Mucosa of stomach (tissue), 1 donor: ENCODE measurements around the gene LRPAP1.
"Not testable (repeated sequence)": the region's sequence is repeated elsewhere in the genome, so short reads cannot be mapped to it uniquely, and the experiment has no call there.

ENCODE experiments used
- H3K27me3 ChIP-seq: one replicate; pipeline ENCODE4 v1.7.0; 2013; ENCODE audit warnings: mild to moderate bottlenecking, low read length; ENCODE audit not compliant: control insufficient read depth, insufficient read depth
- H3K36me3 ChIP-seq: one replicate; pipeline ENCODE4 v1.7.0; 2013; ENCODE audit warnings: low read length; ENCODE audit not compliant: control insufficient read depth, insufficient read depth
- H3K4me1 ChIP-seq: one replicate; pipeline ENCODE4 v1.7.0; 2013; ENCODE audit warnings: mild to moderate bottlenecking, low read length; ENCODE audit not compliant: control insufficient read depth, insufficient read depth
- H3K4me3 ChIP-seq: one replicate; pipeline ENCODE4 v1.7.0; 2013; ENCODE audit warnings: low read length
- H3K9ac ChIP-seq: one replicate; pipeline ENCODE4 v1.7.0; 2013; ENCODE audit warnings: mild to moderate bottlenecking, low read length, moderate library complexity
- H3K9me3 ChIP-seq: one replicate; pipeline ENCODE4 v1.7.0; 2013; ENCODE audit warnings: mild to moderate bottlenecking, low read length, moderate library complexity; ENCODE audit not compliant: control insufficient read depth
- donor health status: Pancreatic carcinoma.

LRPAP1 gene

DNA sequence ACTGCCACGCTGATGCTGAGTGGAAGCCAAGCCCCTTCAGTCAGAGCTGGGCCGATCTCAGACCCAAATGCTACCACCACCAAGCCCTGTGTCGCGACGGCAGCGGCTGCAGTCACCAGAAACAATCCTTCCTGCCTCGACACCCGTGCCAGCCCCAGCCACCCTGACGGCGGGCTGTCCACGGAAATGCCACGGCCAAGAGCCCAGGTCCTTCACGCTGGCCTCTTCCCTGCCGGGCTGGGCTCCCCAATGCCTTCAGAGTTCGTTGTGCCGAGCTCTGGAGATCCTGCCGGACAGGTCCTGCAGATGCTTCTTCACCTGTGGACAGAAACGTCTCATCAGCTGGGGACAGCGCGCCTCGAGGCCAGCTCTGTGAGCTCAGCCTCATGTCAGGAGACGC is 19.5 kb downstream of the LRPAP1 start:
- no peak overlapping the region for H3K4me3 ChIP-seq
- H3K9ac ChIP-seq = no peak overlapping the region
- peaks cover 16% of the 10 kb centered on the region for H3K36me3 ChIP-seq
- H3K4me1 ChIP-seq = peaks cover 3% of the 10 kb centered on the region
- H3K27me3 ChIP-seq = no peaks in the 10 kb centered on the region
- H3K9me3 ChIP-seq = no peaks in the 10 kb centered on the region

DNA sequence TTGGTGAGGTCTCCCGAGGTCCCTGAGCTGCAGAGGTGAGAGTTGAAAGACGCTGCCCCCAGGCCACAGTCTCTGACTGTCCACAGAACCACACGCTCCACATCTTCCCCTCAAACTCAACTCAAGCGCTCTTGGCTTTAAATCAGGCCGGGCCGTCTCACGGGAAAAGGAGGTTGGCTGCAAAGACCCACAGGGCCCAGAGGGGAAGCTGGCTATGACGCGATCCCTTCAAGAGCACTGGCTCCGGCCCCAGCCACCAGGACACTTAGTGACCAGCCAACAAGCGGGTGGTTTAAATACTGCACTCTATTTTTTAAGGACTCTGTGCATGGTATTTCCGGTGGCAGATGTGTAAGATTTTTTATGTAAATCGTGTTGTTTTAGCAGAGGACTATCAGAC is 19.9 kb downstream of the LRPAP1 start:
- Histone ChIP-seq H3K4me1 (peaks cover 3% of the 10 kb centered on the region), H3K27me3 (no peaks in the 10 kb centered on the region), H3K4me3 (no peak overlapping the region), H3K36me3 (peaks cover 12% of the 10 kb centered on the region), H3K9me3 (no peaks in the 10 kb centered on the region), H3K9ac (no peak overlapping the region)

DNA sequence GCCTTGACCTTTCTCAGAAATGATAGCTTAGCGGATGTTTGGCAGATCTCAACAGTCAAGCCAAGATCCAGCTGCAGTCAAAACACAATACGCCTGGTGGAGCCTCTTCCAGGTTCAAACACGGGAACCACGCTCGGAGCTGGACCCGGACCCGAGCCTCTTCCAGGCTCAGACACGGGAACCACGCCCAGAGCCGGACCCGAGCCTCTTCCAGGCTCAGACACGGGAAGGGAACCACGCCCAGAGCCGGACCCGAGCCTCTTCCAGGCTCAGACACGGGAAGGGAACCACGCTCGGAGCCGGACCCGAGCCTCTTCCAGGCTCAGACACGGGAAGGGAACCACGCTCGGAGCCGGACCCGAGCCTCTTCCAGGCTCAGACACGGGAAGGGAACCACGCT is 20.6 kb downstream of the LRPAP1 start:
- H3K9me3 ChIP-seq, H3K4me3 ChIP-seq, H3K36me3 ChIP-seq, H3K4me1 ChIP-seq, H3K27me3 ChIP-seq, H3K9ac ChIP-seq: not testable (repeated sequence)

DNA sequence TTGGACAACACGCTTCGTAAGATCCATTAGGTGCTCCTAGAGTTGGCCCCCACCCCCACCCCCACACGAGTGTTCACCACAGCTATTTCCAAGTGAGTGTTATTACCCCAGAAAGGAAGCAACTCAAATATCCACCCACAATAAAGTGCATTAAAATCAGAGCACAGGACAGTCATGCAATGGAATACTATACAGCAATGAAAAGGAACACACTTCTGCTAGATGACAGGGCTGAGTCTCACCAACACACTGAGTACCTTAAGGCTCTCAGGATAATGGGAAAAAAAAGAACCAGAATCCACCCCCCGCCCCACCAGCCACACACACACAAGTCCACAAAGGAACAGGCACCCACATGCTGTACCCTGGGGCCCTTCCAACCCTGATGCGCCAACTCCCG is 21.0 kb downstream of the LRPAP1 start:
- peaks cover 3% of the 10 kb centered on the region for H3K4me1 ChIP-seq
- H3K9ac ChIP-seq = no peak overlapping the region
- no peaks in the 10 kb centered on the region for H3K27me3 ChIP-seq
- H3K9me3 ChIP-seq = no peaks in the 10 kb centered on the region
- H3K4me3 ChIP-seq = no peak overlapping the region
- H3K36me3 ChIP-seq = peaks cover 7% of the 10 kb centered on the region

DNA sequence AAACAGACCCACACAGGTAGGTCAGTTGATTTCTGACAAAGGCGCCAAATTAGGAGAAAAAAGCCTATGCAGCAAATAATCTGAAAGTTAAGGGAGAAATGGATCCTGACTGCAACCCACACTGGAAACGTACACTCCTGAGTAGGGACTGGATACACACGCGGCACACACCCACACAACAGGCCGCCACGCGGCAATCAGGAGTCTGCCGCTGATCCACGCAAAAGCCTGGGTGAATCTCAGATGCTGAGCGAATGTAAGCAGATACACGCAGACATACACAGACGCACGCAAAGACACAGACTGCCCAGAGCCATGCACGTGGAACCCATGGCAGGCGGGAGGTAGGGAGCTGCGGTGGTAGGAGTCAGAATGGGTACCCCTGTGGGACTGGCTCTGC is 21.7 kb downstream of the LRPAP1 start:
- H3K4me3 ChIP-seq = no peak overlapping the region
- H3K27me3 ChIP-seq = no peaks in the 10 kb centered on the region
- peaks cover 7% of the 10 kb centered on the region for H3K36me3 ChIP-seq

DNA sequence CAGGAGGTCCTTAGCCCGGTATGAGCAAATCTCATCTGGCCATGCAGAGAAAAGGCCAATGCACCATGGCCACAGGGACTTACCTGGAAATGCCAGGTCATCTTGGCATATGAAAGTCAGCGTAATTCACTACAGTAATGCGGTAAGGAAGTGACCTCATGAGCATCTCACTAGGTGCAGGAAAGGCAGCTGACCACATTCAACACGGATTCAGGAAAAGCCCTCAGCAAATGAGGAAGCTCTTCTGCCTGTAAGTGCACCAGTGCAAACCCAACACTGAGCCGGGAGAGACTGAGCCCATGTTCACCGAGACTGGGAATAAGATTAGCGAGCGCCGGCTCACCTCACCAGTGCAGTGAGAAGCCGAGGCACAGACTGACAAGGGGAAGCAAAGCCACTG is 23.7 kb downstream of the LRPAP1 start:
- H3K9ac ChIP-seq = no peak overlapping the region
- peaks cover 7% of the 10 kb centered on the region for H3K36me3 ChIP-seq
- no peaks in the 10 kb centered on the region for H3K27me3 ChIP-seq
- H3K9me3 ChIP-seq = no peaks in the 10 kb centered on the region
- H3K4me1 ChIP-seq = no peaks in the 10 kb centered on the region
- no peak overlapping the region for H3K4me3 ChIP-seq

More for the DNA sequence above, 21.7 kb downstream of the LRPAP1 start:
- H3K9me3 ChIP-seq = no peaks in the 10 kb centered on the region
- peaks cover 2% of the 10 kb centered on the region for H3K4me1 ChIP-seq
- H3K9ac ChIP-seq = no peak overlapping the region

DNA sequence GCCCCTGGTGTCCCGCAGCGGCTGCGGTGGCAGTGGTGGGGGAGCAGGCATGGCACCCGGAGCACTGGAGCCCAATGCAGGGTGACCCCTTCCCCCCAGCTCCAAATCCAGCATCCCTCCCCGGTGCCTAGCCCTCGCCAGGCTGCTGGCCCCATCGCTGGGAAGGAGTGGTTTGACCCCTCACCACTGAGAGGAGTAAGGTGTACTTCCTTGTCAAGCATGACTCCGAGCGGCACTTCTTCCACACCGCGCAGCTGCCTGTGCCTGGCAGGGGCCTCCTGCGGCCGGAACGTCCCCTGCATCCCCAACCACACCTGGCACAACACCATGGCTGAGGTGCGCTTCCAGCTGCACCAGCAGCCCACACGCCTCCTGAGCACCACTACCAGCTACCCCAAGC is 27.0 kb downstream of the LRPAP1 start:
- H3K36me3 ChIP-seq = no peaks in the 10 kb centered on the region

DNA sequence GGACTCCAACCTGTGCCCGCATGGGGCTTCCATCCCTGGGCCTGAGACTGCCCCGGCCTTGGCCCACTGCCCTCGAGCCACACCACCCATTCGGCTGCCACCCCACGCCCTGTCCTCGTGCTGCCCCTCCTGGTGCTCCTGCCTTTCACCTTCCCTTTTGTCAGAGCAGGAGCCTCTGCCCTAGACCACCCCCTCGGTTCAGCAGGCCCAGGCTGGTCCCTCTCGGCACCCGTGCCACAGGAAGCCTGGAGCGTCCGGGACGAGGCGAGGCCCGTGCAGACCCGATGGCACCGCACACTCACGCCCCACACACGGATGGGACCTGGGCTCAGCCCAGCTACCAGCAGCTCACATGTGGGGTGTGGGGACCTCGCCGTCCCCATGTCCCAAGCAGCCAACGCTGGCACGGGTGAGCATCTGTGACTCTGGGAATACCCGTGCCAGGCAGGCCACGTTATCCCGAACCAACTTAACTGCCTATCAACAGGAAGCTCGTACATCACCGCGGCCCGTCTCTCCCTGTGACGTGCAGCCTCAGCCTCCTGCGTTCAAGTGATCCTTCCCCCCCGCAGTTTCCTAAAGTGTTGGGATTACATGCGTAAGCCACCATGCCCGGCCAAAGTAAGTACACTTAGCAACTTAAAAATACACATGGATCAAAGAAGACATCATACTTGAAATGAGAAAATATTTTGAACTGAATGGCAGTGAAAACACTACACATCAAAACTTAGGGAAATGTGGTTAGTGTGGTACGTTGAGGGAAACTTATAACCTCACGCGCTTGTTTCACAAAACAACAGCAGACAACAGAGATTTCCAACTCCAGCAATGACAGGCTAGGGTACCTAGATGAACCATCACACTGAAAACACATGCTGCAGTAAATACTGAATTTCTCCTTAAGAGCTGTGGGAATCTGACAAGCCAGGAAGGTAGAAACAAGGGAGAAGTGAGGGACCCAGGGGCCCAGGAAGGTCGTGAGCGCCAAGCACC is 29.0 kb downstream of the LRPAP1 start:
- Histone ChIP-seq H3K9me3 (no peaks in the 10 kb centered on the region), H3K36me3 (no peaks in the 10 kb centered on the region), H3K27me3 (no peaks in the 10 kb centered on the region), H3K4me1 (no peaks in the 10 kb centered on the region), H3K4me3 (no peak overlapping the region), H3K9ac (no peak overlapping the region)

More for the DNA sequence above, 27.0 kb downstream of the LRPAP1 start:
- no peak overlapping the region for H3K9ac ChIP-seq
- H3K9me3 ChIP-seq = no peaks in the 10 kb centered on the region
- no peak overlapping the region for H3K4me3 ChIP-seq
- no peaks in the 10 kb centered on the region for H3K4me1 ChIP-seq
- no peaks in the 10 kb centered on the region for H3K27me3 ChIP-seq

DNA sequence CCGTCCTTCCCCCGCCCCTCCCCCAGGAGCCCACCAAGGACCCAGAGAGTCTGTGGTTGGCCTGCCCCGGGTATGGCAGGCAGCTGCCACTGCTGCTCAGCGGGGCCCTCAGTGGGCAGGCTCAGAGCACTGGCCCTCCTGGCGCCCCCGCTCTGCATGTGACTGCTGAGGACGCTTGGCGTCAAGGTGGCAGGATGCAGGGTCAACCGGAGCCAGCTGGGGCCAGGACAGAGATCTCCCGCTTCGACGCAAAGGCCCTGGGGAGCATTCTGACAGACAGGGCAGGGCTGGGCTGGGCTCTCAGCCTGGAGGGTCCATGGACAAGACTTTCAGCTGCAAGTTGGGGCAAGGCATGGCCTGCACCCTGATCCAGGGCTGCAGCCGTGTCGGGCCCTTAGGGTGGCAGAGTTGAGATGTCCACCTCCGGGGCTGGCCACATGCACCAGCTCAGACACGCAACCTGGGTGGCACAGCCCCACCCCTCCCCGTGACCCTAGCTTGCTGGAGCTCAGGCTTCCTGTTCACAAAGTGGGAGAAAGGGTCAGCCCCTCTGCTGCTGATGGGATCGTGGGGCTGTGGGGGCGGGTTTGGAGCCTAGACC is 30.3 kb downstream of the LRPAP1 start:
- Histone ChIP-seq H3K9ac (no peak overlapping the region), H3K9me3 (no peaks in the 10 kb centered on the region), H3K27me3 (no peaks in the 10 kb centered on the region), H3K4me1 (no peaks in the 10 kb centered on the region), H3K36me3 (no peaks in the 10 kb centered on the region), H3K4me3 (no peak overlapping the region)

DNA sequence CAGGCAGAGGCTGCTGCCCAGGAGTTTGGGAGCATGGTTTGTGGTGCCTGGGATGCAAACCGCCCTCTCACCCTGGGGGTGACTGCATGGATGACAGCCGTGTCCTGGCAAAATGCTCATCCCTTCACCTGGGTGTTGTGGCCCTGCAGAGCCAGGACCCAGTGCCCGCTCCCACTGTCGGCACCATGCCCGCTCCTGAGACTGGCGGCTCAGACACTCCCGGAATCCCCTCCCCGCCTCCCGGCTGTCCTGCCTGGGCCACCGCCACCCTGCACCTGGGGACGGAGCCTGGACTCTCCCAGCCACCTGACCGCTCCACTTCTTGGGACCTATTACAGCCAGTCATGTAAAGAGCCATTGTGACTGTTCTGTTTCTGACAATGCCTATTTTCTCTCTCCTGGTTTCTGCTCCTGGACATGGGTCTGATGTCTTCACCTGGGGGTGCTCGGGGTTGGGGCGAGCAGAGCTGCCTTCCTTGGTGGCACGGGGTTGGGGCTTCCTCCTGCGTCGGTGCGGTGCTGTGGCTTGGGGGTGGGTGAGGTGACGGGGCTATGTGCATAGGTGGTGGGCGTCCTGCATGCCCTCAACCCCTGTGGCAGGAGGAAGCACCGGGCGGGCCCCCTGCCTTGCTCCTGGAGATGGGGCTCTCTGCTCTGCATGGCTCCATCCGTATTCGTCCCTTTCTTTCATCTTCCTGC is 30.9 kb downstream of the LRPAP1 start:
- no peak overlapping the region for H3K9ac ChIP-seq
- H3K27me3 ChIP-seq = no peaks in the 10 kb centered on the region
- H3K9me3 ChIP-seq = no peaks in the 10 kb centered on the region
- H3K36me3 ChIP-seq = no peaks in the 10 kb centered on the region
- peaks cover under 1% of the 10 kb centered on the region for H3K4me1 ChIP-seq
- no peak overlapping the region for H3K4me3 ChIP-seq

DNA sequence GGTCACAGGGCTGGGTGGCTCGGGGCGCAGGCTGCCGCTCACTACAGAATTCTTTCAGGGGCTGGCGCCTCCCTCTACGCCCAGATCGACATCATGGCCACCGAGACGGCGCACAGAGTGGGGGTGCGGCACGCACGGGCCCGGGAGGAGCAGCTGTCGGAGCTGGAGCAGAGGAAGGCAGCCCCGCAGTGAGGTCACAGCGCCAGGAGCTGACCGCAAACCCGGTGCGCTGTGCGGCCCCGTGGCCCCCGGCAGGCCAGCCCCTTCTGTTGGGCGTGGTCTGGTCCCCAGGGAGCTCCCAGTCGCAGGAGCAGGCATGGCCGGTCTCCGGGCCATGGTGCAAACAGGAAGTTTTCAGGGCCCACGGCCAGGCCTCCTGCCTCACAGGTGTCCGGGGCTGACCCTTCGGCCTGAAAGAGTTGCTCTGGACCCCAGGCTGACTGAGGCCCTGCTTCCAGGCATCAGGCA is 31.6 kb downstream of the LRPAP1 start:
- Histone ChIP-seq H3K27me3 (no peaks in the 10 kb centered on the region), H3K4me3 (no peak overlapping the region), H3K36me3 (no peaks in the 10 kb centered on the region), H3K9ac (no peak overlapping the region), H3K4me1 (peaks cover 4% of the 10 kb centered on the region), H3K9me3 (no peaks in the 10 kb centered on the region)

DNA sequence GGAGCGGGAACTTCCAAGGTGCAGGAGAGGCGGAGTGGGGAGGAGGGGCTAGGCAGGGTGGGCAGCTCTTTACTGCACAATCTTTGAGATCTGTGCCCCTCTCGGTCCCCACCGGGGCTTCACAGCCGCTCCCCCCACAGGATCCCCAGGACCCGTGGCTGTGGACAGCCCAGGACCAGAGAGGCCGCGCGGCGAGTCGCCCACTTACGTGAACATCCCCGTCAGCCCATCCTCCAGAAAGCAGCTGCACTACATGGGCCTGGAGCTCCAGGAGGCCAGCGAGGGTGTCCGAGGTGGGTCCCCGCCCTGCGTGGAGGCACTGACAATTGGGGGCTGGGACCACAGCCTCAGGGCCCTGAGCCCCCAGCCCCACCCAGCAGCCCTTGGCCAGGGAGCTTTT is 32.1 kb downstream of the LRPAP1 start:
- no peaks in the 10 kb centered on the region for H3K36me3 ChIP-seq

More for the DNA sequence above, 32.1 kb downstream of the LRPAP1 start:
- Histone ChIP-seq H3K27me3 (no peaks in the 10 kb centered on the region), H3K4me1 (peaks cover 4% of the 10 kb centered on the region), H3K4me3 (no peak overlapping the region), H3K9ac (no peak overlapping the region), H3K9me3 (no peaks in the 10 kb centered on the region)
